Measurements from ENCODE around the gene MSI2.

DNA sequence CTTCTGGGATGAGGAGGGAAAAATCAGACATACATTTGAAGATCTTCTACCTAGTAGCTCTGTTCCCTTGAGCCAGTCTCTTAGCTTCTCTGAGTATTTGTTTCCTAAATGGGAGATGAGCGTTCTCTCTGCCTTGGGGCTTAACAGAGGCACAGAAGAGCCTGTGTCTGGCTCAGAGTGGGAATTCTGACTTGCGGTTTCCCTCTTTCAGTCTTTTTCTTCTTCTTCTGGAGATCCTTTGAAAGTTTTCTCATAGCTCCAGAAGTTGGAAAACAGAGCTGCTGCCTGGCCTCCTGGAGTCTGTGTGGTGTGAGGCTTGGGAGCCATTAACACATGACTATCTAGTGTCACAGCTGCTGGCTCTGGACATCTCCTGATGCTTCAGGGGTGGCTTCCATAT, 167.9 kb downstream of the MSI2 start:
- TF ChIP-seq, protein P1, sequence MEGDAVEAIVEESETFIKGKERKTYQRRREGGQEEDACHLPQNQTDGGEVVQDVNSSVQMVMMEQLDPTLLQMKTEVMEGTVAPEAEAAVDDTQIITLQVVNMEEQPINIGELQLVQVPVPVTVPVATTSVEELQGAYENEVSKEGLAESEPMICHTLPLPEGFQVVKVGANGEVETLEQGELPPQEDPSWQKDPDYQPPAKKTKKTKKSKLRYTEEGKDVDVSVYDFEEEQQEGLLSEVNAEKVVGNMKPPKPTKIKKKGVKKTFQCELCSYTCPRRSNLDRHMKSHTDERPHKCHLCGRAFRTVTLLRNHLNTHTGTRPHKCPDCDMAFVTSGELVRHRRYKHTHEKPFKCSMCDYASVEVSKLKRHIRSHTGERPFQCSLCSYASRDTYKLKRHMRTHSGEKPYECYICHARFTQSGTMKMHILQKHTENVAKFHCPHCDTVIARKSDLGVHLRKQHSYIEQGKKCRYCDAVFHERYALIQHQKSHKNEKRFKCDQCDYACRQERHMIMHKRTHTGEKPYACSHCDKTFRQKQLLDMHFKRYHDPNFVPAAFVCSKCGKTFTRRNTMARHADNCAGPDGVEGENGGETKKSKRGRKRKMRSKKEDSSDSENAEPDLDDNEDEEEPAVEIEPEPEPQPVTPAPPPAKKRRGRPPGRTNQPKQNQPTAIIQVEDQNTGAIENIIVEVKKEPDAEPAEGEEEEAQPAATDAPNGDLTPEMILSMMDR (conservative IDR thresholded peaks at IDR 0.05; ENCODE audit: low read depth in 2 of 2) = no peak
- TF ChIP-seq POLR2AphosphoS5 (IDR thresholded peaks at IDR 0.05; ENCODE audit: low read depth) (no peak), EZH2 (IDR thresholded peaks at IDR 0.05; ENCODE audit: low read depth, unreplicated experiment) (no peak)
- TF ChIP-seq, protein P2, sequence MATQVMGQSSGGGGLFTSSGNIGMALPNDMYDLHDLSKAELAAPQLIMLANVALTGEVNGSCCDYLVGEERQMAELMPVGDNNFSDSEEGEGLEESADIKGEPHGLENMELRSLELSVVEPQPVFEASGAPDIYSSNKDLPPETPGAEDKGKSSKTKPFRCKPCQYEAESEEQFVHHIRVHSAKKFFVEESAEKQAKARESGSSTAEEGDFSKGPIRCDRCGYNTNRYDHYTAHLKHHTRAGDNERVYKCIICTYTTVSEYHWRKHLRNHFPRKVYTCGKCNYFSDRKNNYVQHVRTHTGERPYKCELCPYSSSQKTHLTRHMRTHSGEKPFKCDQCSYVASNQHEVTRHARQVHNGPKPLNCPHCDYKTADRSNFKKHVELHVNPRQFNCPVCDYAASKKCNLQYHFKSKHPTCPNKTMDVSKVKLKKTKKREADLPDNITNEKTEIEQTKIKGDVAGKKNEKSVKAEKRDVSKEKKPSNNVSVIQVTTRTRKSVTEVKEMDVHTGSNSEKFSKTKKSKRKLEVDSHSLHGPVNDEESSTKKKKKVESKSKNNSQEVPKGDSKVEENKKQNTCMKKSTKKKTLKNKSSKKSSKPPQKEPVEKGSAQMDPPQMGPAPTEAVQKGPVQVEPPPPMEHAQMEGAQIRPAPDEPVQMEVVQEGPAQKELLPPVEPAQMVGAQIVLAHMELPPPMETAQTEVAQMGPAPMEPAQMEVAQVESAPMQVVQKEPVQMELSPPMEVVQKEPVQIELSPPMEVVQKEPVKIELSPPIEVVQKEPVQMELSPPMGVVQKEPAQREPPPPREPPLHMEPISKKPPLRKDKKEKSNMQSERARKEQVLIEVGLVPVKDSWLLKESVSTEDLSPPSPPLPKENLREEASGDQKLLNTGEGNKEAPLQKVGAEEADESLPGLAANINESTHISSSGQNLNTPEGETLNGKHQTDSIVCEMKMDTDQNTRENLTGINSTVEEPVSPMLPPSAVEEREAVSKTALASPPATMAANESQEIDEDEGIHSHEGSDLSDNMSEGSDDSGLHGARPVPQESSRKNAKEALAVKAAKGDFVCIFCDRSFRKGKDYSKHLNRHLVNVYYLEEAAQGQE (IDR thresholded peaks at IDR 0.05; ENCODE audit: unreplicated experiment) = no peak

Measured in GM23338 (cell line).